Metanephros (tissue), 1 donor: ENCODE measurements around the gene ZNF165. TPM values are rescaled to one million over a fixed set of nuclear protein-coding genes. Genes with fewer than 3 reads are reported as not detected.

ENCODE experiments used
- total RNA-seq: library from RNA; depleted of rRNA; stranded (reverse); fragments of >200 nt; gene quantifications from one replicate; pipeline ENCODE4 v1.2.3, GENCODE V29; 2014

The ZNF165 gene
- 3.0 TPM for total RNA-seq

GRCh38 chr6:28080381-28080630, at the start of gene ZNF165:
Gene ZNF165, plus strand, starts transcription at chr6:28080568. Its CDS starts 4,913 bp downstream, at chr6:28085481.

DNA sequence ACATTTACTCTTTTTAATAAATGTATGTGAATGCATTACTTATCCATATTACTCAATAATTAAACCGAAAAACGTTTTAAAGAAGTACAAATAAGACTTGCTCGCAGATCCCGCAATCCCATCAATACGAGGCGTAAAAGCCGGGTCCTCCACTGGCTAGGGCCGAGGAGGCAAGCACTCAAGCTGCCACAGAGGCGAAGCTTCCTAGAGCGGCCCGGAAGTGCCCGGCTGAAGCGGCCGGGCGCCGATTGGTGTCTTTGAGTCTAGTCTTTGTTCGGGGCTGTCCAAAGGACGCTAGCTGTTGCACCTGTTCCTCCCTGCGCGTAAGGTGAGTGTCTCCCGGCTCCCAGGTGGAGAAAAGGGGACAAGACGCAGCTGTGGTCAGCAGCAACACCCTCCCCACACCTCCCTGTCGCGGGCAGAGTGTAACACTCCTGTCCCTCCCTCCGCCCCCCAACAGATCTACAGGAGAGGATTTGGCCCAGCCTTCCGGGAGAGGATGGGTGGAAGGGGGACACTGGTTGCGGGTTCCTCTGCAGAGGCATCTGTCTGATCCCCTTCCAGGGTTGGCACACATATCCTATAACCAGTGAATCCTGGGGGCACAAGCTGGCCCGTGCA, 44.1 kb downstream of the ZNF165 start, which contains the start of gene ZSCAN16:
ZSCAN16 (plus strand) TSS at position 260 of the 621 bp plus-strand sequence. CDS start 835 bp downstream, outside the sequence.

Other genes with a start within 250 kb of the ZNF165 start
- not detected for gene OR2B2, start 168.2 kb upstream of the ZNF165 start, total RNA-seq
- 0.23 TPM for gene OR2B6, start 123.3 kb upstream of the ZNF165 start, total RNA-seq
- 4.4 TPM for gene ZSCAN16, start 44.0 kb downstream of the ZNF165 start, total RNA-seq
- 31.7 TPM for gene ZKSCAN8, start 61.3 kb downstream of the ZNF165 start, total RNA-seq
- 16.6 TPM for gene ZSCAN9, start 144.7 kb downstream of the ZNF165 start, total RNA-seq
- 7.6 TPM for gene ZKSCAN4, start 171.7 kb downstream of the ZNF165 start, total RNA-seq
- gene NKAPL, start 178.7 kb downstream of the ZNF165 start, total RNA-seq, result 1.6 TPM
- 31.0 TPM for gene ZSCAN26, start 186.6 kb downstream of the ZNF165 start, total RNA-seq
- gene PGBD1, start 201.0 kb downstream of the ZNF165 start, total RNA-seq, result 6.4 TPM